A549 (cell line): ENCODE data around the gene TCF7L2.

Experiments
- BCL3 ChIP-seq: fragments of >200 bp; sonication (Bioruptor Twin); formaldehyde crosslinking; IDR thresholded peaks from 3 replicates; pipeline ENCODE4 v1.6.1; 2016
- CTCF ChIP-seq: fragments of >200 bp; sonication (Bioruptor Twin); formaldehyde crosslinking; IDR thresholded peaks from 3 replicates; pipeline ENCODE4 v1.5.1; 2016
- FOSB ChIP-seq: fragments of 250-450 bp; sonication (Bioruptor Pico); IDR thresholded peaks from 2 replicates; pipeline ENCODE4 v1.5.0; 2020; ENCODE audit warnings: mild to moderate bottlenecking, moderate library complexity
- MAX ChIP-seq: IDR thresholded peaks from 2 replicates; pipeline ENCODE4 v1.6.1; 2012
- POLR2A ChIP-seq: IDR thresholded peaks from 2 replicates; pipeline ENCODE4 v1.6.1; 2012; ENCODE audit warnings: mild to moderate bottlenecking, low read length
- USF2 ChIP-seq: fragments of 450-650 bp; IDR thresholded peaks from 2 replicates; pipeline ENCODE4 v1.6.1; 2014; ENCODE audit warnings: antibody characterized with exemption
- ZFP36 ChIP-seq: fragments of 450-650 bp; IDR thresholded peaks from 2 replicates; pipeline ENCODE4 v1.6.1; 2014; ENCODE audit warnings: borderline replicate concordance; ENCODE audit not compliant: partially characterized antibody

GRCh38 chr10:113023017-113023416 lies 73.0 kb downstream of the TCF7L2 start:
- TF ChIP-seq BCL3 (no peak), POLR2A (no peak), CTCF (no peak), USF2 (no peak), ZFP36 (no peak), MAX (no peak), FOSB (no peak)
